Caco-2 (cell line): ENCODE results near the gene DSCAM. TPM values are rescaled to one million over a fixed set of nuclear protein-coding genes. Genes with fewer than 3 reads are reported as not detected.

Experiments used
- BruUV-seq: library from RNA; stranded (reverse); fragments of 400-500 nt; replicated peaks from 2 replicates; lab custom pipeline; 2021; lab: Mats Ljungman, UMichigan
- CTCF ChIA-PET: fragments of 300-600 bp; sonication (Branson Sonifier 250); formaldehyde crosslinking; loops from one replicate; lab custom pipeline; 2022; ENCODE audit warnings: antibody characterized with exemption; lab: Charles Lee
- POLR2A ChIA-PET: fragments of 300-600 bp; sonication (Branson Sonifier 250); formaldehyde crosslinking; loops from one replicate; lab custom pipeline; 2022; ENCODE audit warnings: antibody characterized with exemption; lab: Charles Lee
- DNase-seq, 2 experiments: peaks; one replicate each; pipeline versions ENCODE4 v3.0.0 to v3.0.0-alpha.2; 2020 to 2022
- H3K27me3 ChIP-seq: replicated peaks from 2 replicates; pipeline ENCODE4 v1.6.0; 2011; ENCODE audit warnings: low read length; ENCODE audit not compliant: control insufficient read depth, insufficient read depth
- H3K36me3 ChIP-seq: 2 replicates; pipeline ENCODE4 v1.5.1; 2011; ENCODE audit warnings: low read length; ENCODE audit not compliant: control insufficient read depth, insufficient read depth
- H3K4me1 ChIP-seq: fragments of 250-450 bp; sonication (Bioruptor Pico); 2 replicates; pipeline ENCODE4 v1.5.1; 2020; ENCODE audit warnings: mild to moderate bottlenecking
- H3K4me3 ChIP-seq: 2 replicates; pipeline ENCODE4 v1.5.1; 2011; ENCODE audit warnings: low read depth, mild to moderate bottlenecking, control low read depth, low read length
- H3K9me3 ChIP-seq: fragments of 250-450 bp; sonication (Bioruptor Pico); 2 replicates; pipeline ENCODE4 v1.5.1; 2020; ENCODE audit warnings: mild to moderate bottlenecking, moderate library complexity
- H3K27ac Mint-ChIP-seq: one replicate; pipeline ENCODE4 v1.8.0; 2022; ENCODE audit warnings: mixed read lengths; ENCODE audit not compliant: unreplicated experiment
- H3K27me3 Mint-ChIP-seq: one replicate; pipeline ENCODE4 v1.8.0; 2022; ENCODE audit warnings: mixed read lengths; ENCODE audit not compliant: insufficient read depth, unreplicated experiment
- H3K36me3 Mint-ChIP-seq: one replicate; pipeline ENCODE4 v1.8.0; 2022; ENCODE audit warnings: mild to moderate bottlenecking, mixed read lengths; ENCODE audit not compliant: insufficient read depth, unreplicated experiment
- H3K4me1 Mint-ChIP-seq: one replicate; pipeline ENCODE4 v1.8.0; 2022; ENCODE audit warnings: low read depth, mixed read lengths; ENCODE audit not compliant: unreplicated experiment
- H3K4me3 Mint-ChIP-seq: one replicate; pipeline ENCODE4 v1.8.0; 2022; ENCODE audit warnings: mild to moderate bottlenecking, moderate library complexity, mixed read lengths; ENCODE audit not compliant: unreplicated experiment
- H3K9me3 Mint-ChIP-seq: one replicate; pipeline ENCODE4 v1.8.0; 2022; ENCODE audit warnings: mixed read lengths; ENCODE audit not compliant: unreplicated experiment
- CTCF ChIP-seq, 2 experiments: fragments of 200-600 bp in 1 of 2; IDR thresholded peaks; 1 replicate in 1 of 2; 2 replicates in 1 of 2; pipeline versions ENCODE4 v1.5.1 to v1.8.0; 2011 to 2022; ENCODE audit warnings: antibody characterized with exemption in 1 of 2, control low read depth in 1 of 2, inconsistent platforms in 1 of 2, low read depth in 1 of 2, low read length in 1 of 2, mild to moderate bottlenecking in 1 of 2, moderate library complexity in 1 of 2; ENCODE audit not compliant: insufficient read depth in 1 of 2, severe bottlenecking in 1 of 2, unreplicated experiment in 1 of 2
- intact Hi-C: fragments of 100-400 bp; cut with micrococcal nuclease; formaldehyde crosslinking; loops from one replicate; pipeline ENCODE4 v1.10.0; 2022; ENCODE audit not compliant: unreplicated experiment
- total RNA-seq: library from RNA; stranded (reverse); gene quantifications from 2 replicates; pipeline ENCODE4 v1.2.3, GENCODE V29; 2022

The DSCAM gene
- total RNA-seq, 1 experiment from 2014 or later, result not detected

- Mint-ChIP-seq H3K9me3 (no peaks in the 10 kb centered on the region), H3K27ac (no peak overlapping the region), H3K36me3 (no peaks in the 10 kb centered on the region), H3K27me3 (peaks cover 11% of the 10 kb centered on the region), H3K4me1 (no peaks in the 10 kb centered on the region), H3K4me3 (no peak overlapping the region)
- Histone ChIP-seq H3K9me3 (no peaks in the 10 kb centered on the region), H3K27me3 (no peaks in the 10 kb centered on the region), H3K4me3 (no peak overlapping the region), H3K4me1 (0 out of 2 replicates have a peak, but pooled peaks cover 6% of the 10 kb centered on the region), H3K36me3 (no peaks in the 10 kb centered on the region)
- ChIA-PET CTCF (interaction anchor here (0.6 to 1.0 kb wide), 2 partner anchors 243 to 598 kb away, joined by 3 to 10 read pairs; no protein-coding TSS in a partner anchor), POLR2A (no interaction called here)
- BruUV-seq, result no TSS peak
- intact Hi-C loops, result loop anchor here (1.0 to 5.0 kb wide), 2 partner anchors 242 to 599 kb away; no protein-coding TSS in a partner anchor
- DNase-seq, result peak; percentile 55 to 71
- peak; percentile 88 to 89 for TF ChIP-seq CTCF (IDR thresholded peaks at IDR 0.05; ENCODE audit: insufficient read depth in 1 of 2, low read depth in 1 of 2, low read length in 1 of 2, severe bottlenecking in 1 of 2, unreplicated experiment in 1 of 2)
Observed at GRCh38 chr21:40386294-40386911, 460.6 kb downstream of the DSCAM start.

- no peaks in the 10 kb centered on the region for H3K36me3 ChIP-seq
- ChIA-PET CTCF (interaction anchor here (0.6 to 1.0 kb wide), 2 partner anchors 242 to 598 kb away, joined by 3 to 10 read pairs; no protein-coding TSS in a partner anchor), POLR2A (no interaction called here)
- DNase-seq, result no peak
- Mint-ChIP-seq H3K27me3 (peaks cover 15% of the 10 kb centered on the region), H3K9me3 (no peaks in the 10 kb centered on the region), H3K4me1 (no peaks in the 10 kb centered on the region), H3K27ac (no peak overlapping the region), H3K4me3 (no peak overlapping the region), H3K36me3 (no peaks in the 10 kb centered on the region)
- no TSS peak for BruUV-seq
- 0 out of 2 replicates have a peak, but pooled peaks cover 6% of the 10 kb centered on the region for H3K4me1 ChIP-seq
- no peak for TF ChIP-seq CTCF (IDR thresholded peaks at IDR 0.05; ENCODE audit: insufficient read depth in 1 of 2, low read depth in 1 of 2, low read length in 1 of 2, severe bottlenecking in 1 of 2, unreplicated experiment in 1 of 2)
- H3K4me3 ChIP-seq, result no peak overlapping the region
- intact Hi-C loops, result loop anchor here (1.0 to 5.0 kb wide), 2 partner anchors 242 to 599 kb away; no protein-coding TSS in a partner anchor
- no peaks in the 10 kb centered on the region for H3K27me3 ChIP-seq
- H3K9me3 ChIP-seq, result no peaks in the 10 kb centered on the region
Observed at GRCh38 chr21:40385883-40386282, 461.1 kb downstream of the DSCAM start.

- intact Hi-C loops, result no loop called here
- Histone ChIP-seq H3K4me1 (0 out of 2 replicates have a peak, but pooled peaks cover 6% of the 10 kb centered on the region), H3K4me3 (no peak overlapping the region), H3K36me3 (no peaks in the 10 kb centered on the region), H3K27me3 (no peaks in the 10 kb centered on the region), H3K9me3 (no peaks in the 10 kb centered on the region)
- no peaks in the 10 kb centered on the region for H3K9me3 Mint-ChIP-seq
- H3K4me1 Mint-ChIP-seq, result no peaks in the 10 kb centered on the region
- no TSS peak for BruUV-seq
- POLR2A ChIA-PET, result no interaction called here
- TF ChIP-seq CTCF (IDR thresholded peaks at IDR 0.05; ENCODE audit: insufficient read depth in 1 of 2, low read depth in 1 of 2, low read length in 1 of 2, severe bottlenecking in 1 of 2, unreplicated experiment in 1 of 2), result no peak
- H3K4me3 Mint-ChIP-seq, result no peak overlapping the region
- peaks cover 23% of the 10 kb centered on the region for H3K27me3 Mint-ChIP-seq
- CTCF ChIA-PET, result no interaction called here
- no peaks in the 10 kb centered on the region for H3K36me3 Mint-ChIP-seq
- DNase-seq, result no peak
- H3K27ac Mint-ChIP-seq, result no peak overlapping the region
Observed at GRCh38 chr21:40383951-40384350, 463.0 kb downstream of the DSCAM start.
